ENCODE measurements around the gene PLCB1. TPM values are rescaled to one million over a fixed set of nuclear protein-coding genes. Genes with fewer than 3 reads are reported as not detected.

Gene PLCB1
- total and polyA plus RNA-seq, 7 donors, result 1.5 to 10.7 (median 4.2) TPM

- DNase-seq (no peak), ATAC-seq (no peak)
- intact Hi-C loops (cut with DNase I), result loop anchor here in 1 of 2 donors (10.0 kb wide), 1 partner anchor 537 kb away; no protein-coding TSS in a partner anchor
- WGBS, 3 donors, result 86 to 90% (median 89%) methylated on average over 6 of the region's 6 CpGs
- Histone ChIP-seq H3K27ac (no peak overlapping the region), H3K4me3 (no peak overlapping the region), H3K36me3 (ENCODE audit: insufficient read depth in 1 of 2, low read depth in 1 of 2) (no peaks in the 10 kb centered on the region), H3K9me3 (no peaks in the 10 kb centered on the region), H3K27me3 (ENCODE audit: insufficient read depth in 3 of 3, low read length in 2 of 3) (no peaks in the 10 kb centered on the region), H3K4me1 (no peaks in the 10 kb centered on the region)
- TF ChIP-seq, protein P1, sequence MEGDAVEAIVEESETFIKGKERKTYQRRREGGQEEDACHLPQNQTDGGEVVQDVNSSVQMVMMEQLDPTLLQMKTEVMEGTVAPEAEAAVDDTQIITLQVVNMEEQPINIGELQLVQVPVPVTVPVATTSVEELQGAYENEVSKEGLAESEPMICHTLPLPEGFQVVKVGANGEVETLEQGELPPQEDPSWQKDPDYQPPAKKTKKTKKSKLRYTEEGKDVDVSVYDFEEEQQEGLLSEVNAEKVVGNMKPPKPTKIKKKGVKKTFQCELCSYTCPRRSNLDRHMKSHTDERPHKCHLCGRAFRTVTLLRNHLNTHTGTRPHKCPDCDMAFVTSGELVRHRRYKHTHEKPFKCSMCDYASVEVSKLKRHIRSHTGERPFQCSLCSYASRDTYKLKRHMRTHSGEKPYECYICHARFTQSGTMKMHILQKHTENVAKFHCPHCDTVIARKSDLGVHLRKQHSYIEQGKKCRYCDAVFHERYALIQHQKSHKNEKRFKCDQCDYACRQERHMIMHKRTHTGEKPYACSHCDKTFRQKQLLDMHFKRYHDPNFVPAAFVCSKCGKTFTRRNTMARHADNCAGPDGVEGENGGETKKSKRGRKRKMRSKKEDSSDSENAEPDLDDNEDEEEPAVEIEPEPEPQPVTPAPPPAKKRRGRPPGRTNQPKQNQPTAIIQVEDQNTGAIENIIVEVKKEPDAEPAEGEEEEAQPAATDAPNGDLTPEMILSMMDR (IDR thresholded peaks at IDR 0.05), result no peak
These were observed 4.4 kb upstream of the PLCB1 start for GRCh38 chr20:8127553-8128255.

GRCh38 chr20:8128291-8129060 lies 3.6 kb upstream of the PLCB1 start:
- intact Hi-C loops (cut with DNase I), result loop anchor here in 1 of 2 donors (10.0 kb wide), 1 partner anchor 536 kb away; no protein-coding TSS in a partner anchor
- DNase-seq, result no peak
- peaks cover 5% of the 10 kb centered on the region for H3K4me1 ChIP-seq
- no peak overlapping the region for H3K27ac ChIP-seq
- H3K4me3 ChIP-seq, result no peak overlapping the region
- WGBS, 3 donors, result 68 to 72% (median 72%) methylated on average over 5 of the region's 5 CpGs
- no peaks in the 10 kb centered on the region for H3K36me3 ChIP-seq (ENCODE audit: insufficient read depth in 1 of 2, low read depth in 1 of 2)
- ATAC-seq, result no peak
- H3K9me3 ChIP-seq, result no peaks in the 10 kb centered on the region
- no peaks in the 10 kb centered on the region for H3K27me3 ChIP-seq (ENCODE audit: insufficient read depth in 3 of 3, low read length in 2 of 3)
- TF ChIP-seq, protein P1 (IDR thresholded peaks at IDR 0.05), result no peak

- TF ChIP-seq, protein P1 (IDR thresholded peaks at IDR 0.05), result no peak
- Histone ChIP-seq H3K36me3 (ENCODE audit: insufficient read depth in 1 of 2, low read depth in 1 of 2) (no peaks in the 10 kb centered on the region), H3K27me3 (ENCODE audit: insufficient read depth in 3 of 3, low read length in 2 of 3) (no peaks in the 10 kb centered on the region), H3K4me3 (no peak overlapping the region), H3K9me3 (no peaks in the 10 kb centered on the region), H3K27ac (no peak overlapping the region), H3K4me1 (peaks cover 7% of the 10 kb centered on the region)
- ATAC-seq, result no peak
- intact Hi-C loops (cut with DNase I), result loop anchor here in 1 of 2 donors (10.0 kb wide), 1 partner anchor 535 kb away; no protein-coding TSS in a partner anchor
- DNase-seq, result no peak
- 56 to 78% (median 70%) methylated on average over 6 of the region's 6 CpGs for WGBS, 3 donors
These were observed 2.7 kb upstream of the PLCB1 start for GRCh38 chr20:8129211-8129976.

GRCh38 chr20:8130840-8131526 lies 1.1 kb upstream of the PLCB1 start:
- Histone ChIP-seq H3K27me3 (ENCODE audit: insufficient read depth in 3 of 3, low read length in 2 of 3) (no peaks in the 10 kb centered on the region), H3K36me3 (ENCODE audit: insufficient read depth in 1 of 2, low read depth in 1 of 2) (no peaks in the 10 kb centered on the region), H3K9me3 (no peaks in the 10 kb centered on the region), H3K4me3 (peak overlapping the region; percentile 90), H3K4me1 (peaks cover 7% of the 10 kb centered on the region), H3K27ac (no peak overlapping the region)
- intact Hi-C loops (cut with DNase I), result loop anchor here (5.0 to 10.0 kb wide), 8 partner anchors 89 to 591 kb away; no protein-coding TSS in a partner anchor
- DNase-seq (no peak), ATAC-seq (no peak)
- TF ChIP-seq, protein P1 (IDR thresholded peaks at IDR 0.05), result no peak
- WGBS, 3 donors, result 84 to 89% (median 87%) methylated on average over 8 of the region's 8 CpGs
